Esophagus muscularis mucosa (tissue), 4 donors: ENCODE data around the gene LRRN2. TPM values are rescaled to one million over a fixed set of nuclear protein-coding genes. Genes with fewer than 3 reads are reported as not detected.

ENCODE experiments used
- DNase-seq: peaks from one replicate; pipeline ENCODE4 v3.0.0-alpha.2; 2017; ENCODE audit errors: extremely low spot score
- H3K27ac ChIP-seq, 4 donors: fragments of 200-600 bp; sonication (generic); replicated peaks in 1 of 4; 1 replicate in 3 of 4; 2 replicates in 1 of 4; pipeline ENCODE4 v1.5.1; 2016 to 2019; ENCODE audit warnings: mild to moderate bottlenecking in 1 of 4
- H3K27me3 ChIP-seq, 4 donors: fragments of 200-600 bp; sonication (generic); one replicate each; pipeline versions ENCODE4 v1.5.1 to v1.6.0; 2016 to 2019
- H3K36me3 ChIP-seq, 4 donors: fragments of 200-600 bp; sonication (generic); one replicate each; pipeline ENCODE4 v1.5.1; 2016 to 2019
- H3K4me1 ChIP-seq, 4 donors: fragments of 200-600 bp; sonication (generic); one replicate each; pipeline ENCODE4 v1.5.1; 2016 to 2019
- H3K4me3 ChIP-seq, 4 donors: fragments of 200-600 bp; sonication (generic); 1 replicate in 2 of 4; 2 replicates in 2 of 4; pipeline ENCODE4 v1.5.1; 2016 to 2019; ENCODE audit warnings: mild to moderate bottlenecking in 4 of 4, moderate library complexity in 1 of 4
- H3K9me3 ChIP-seq, 4 donors: fragments of 200-600 bp; sonication (generic); 1 replicate in 3 of 4; 2 replicates in 1 of 4; pipeline ENCODE4 v1.5.1; 2016 to 2019
- CTCF ChIP-seq, 3 experiments: fragments of 200-600 bp in 2 of 3; fragments of 450-650 bp in 1 of 3; sonication (generic) in 2 of 3; IDR thresholded peaks; one replicate each; pipeline ENCODE4 v1.5.1; 2017 to 2019; ENCODE audit warnings: antibody characterized with exemption in 3 of 3, mild to moderate bottlenecking in 2 of 3, moderate library complexity in 1 of 3
- EP300 ChIP-seq: sonication (generic); formaldehyde crosslinking; IDR thresholded peaks from one replicate; pipeline ENCODE4 v1.6.1; 2017; ENCODE audit warnings: antibody characterized with exemption
- POLR2A ChIP-seq: fragments of 450-650 bp; IDR thresholded peaks from one replicate; pipeline ENCODE4 v1.6.1; 2017; ENCODE audit warnings: antibody characterized with exemption, moderate library complexity, mild to moderate bottlenecking, low read depth
- POLR2AphosphoS5 ChIP-seq, 2 donors: sonication (generic); formaldehyde crosslinking; IDR thresholded peaks; one replicate each; pipeline ENCODE4 v1.6.1; 2017; ENCODE audit warnings: antibody characterized with exemption in 2 of 2
- WGBS: methylation state at CpG from one replicate; pipeline ENCODE4 v1.1.5; 2018; 5-methylcytosine and 5-hydroxymethylcytosine counted together
- intact Hi-C: fragments of 100-400 bp; cut with DNase I; formaldehyde crosslinking; loops from one replicate; pipeline ENCODE4 v1.15.1; 2023
- total RNA-seq, 4 donors: library from RNA; depleted of rRNA; stranded (reverse); fragments of >200 nt; gene quantifications; one replicate each; pipeline versions ENCODE4 v1.1.0 to v1.2.1, GENCODE V29; 2016

Gene LRRN2
- total RNA-seq, 4 donors from 2014 or later = 3.6 to 15.2 (median 5.0) TPM

- Histone ChIP-seq H3K36me3 (no peaks in the 10 kb centered on the region), H3K4me3 (no peak overlapping the region), H3K4me1 (peaks cover 0 to 38% (median 22%) of the 10 kb centered on the region in 4 donors), H3K9me3 (no peaks in the 10 kb centered on the region), H3K27ac (peak overlapping the region in 1 of 4 donors; percentile 17), H3K27me3 (no peaks in the 10 kb centered on the region)
- no peak for DNase-seq
- 47% methylated on average over 7 of the region's 7 CpGs for WGBS
- TF ChIP-seq EP300 (no peak), CTCF (IDR thresholded peaks at IDR 0.05) (no peak), POLR2A (no peak), POLR2AphosphoS5 (IDR thresholded peaks at IDR 0.05) (no peak)
- intact Hi-C loops = no loop called here
Measured at GRCh38 chr1:204650911-204651570, 34.5 kb downstream of the LRRN2 start.

DNA sequence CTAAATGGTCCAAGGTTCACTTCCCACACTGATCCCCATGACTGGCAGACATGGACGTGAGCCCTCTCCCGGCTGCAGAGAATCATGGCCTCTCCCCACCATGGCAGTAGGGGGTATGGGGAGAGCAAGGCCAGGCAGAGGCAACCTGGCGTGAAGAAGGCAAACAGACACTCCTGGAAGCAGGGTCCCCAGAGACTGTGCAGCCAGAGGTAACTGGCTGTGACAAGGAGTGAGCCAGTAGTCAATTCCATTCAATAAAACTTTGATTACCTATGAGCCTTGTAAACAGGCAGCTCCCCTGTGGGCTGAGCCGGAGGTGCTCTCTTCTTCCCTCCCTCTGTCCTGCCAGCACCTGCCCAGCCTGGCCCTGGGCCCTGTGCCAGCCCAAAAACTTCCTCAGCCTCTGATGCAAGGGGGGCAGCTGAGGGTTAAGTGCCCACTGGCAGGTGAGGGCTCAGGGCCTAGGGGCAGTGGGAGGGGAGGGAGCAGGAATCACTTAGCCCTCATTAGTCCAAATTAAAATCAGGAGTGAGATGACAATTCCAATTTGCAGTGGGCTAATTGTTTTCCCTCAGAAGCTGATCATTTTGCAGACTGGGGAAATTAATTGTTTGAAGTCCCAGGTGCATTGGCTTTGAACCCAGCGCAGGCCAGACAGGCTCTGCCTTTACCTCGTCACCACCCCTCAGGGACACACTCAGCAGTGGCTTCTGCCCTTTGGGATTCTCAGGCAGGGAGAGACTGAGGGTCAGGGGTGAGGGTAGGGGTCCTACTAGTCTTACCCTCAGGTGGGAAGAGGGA, 35.6 kb downstream of the LRRN2 start:
- 89% methylated on average over 5 of the region's 6 CpGs for WGBS
- intact Hi-C loops = no loop called here
- no peaks in the 10 kb centered on the region for H3K27me3 ChIP-seq
- no peak overlapping the region for H3K4me3 ChIP-seq
- TF ChIP-seq CTCF (IDR thresholded peaks at IDR 0.05) (no peak), POLR2AphosphoS5 (IDR thresholded peaks at IDR 0.05) (no peak), POLR2A (no peak), EP300 (no peak)
- H3K36me3 ChIP-seq = no peaks in the 10 kb centered on the region
- DNase-seq = no peak
- H3K27ac ChIP-seq = no peak overlapping the region
- H3K9me3 ChIP-seq = no peaks in the 10 kb centered on the region
- H3K4me1 ChIP-seq = peaks cover 0 to 38% (median 22%) of the 10 kb centered on the region in 4 donors

GRCh38 chr1:204648576-204648975, 37.0 kb downstream of the LRRN2 start:
- WGBS = 90% methylated on average over 2 of the region's 4 CpGs
- Histone ChIP-seq H3K27ac (no peak overlapping the region), H3K4me3 (no peak overlapping the region), H3K27me3 (no peaks in the 10 kb centered on the region), H3K36me3 (no peaks in the 10 kb centered on the region), H3K9me3 (no peaks in the 10 kb centered on the region), H3K4me1 (peaks cover 0 to 38% (median 22%) of the 10 kb centered on the region in 4 donors)
- intact Hi-C loops = no loop called here
- DNase-seq = no peak
- no peak for TF ChIP-seq POLR2A

- Histone ChIP-seq H3K27me3 (no peaks in the 10 kb centered on the region), H3K27ac (no peak overlapping the region), H3K9me3 (no peaks in the 10 kb centered on the region), H3K4me3 (no peak overlapping the region), H3K36me3 (no peaks in the 10 kb centered on the region), H3K4me1 (peaks cover 0 to 39% (median 22%) of the 10 kb centered on the region in 4 donors)
- intact Hi-C loops = no loop called here
- TF ChIP-seq POLR2A (no peak), CTCF (IDR thresholded peaks at IDR 0.05) (no peak), POLR2AphosphoS5 (IDR thresholded peaks at IDR 0.05) (no peak), EP300 (no peak)
- no peak for DNase-seq
Measured at GRCh38 chr1:204647805-204648153, 37.8 kb downstream of the LRRN2 start.

DNA sequence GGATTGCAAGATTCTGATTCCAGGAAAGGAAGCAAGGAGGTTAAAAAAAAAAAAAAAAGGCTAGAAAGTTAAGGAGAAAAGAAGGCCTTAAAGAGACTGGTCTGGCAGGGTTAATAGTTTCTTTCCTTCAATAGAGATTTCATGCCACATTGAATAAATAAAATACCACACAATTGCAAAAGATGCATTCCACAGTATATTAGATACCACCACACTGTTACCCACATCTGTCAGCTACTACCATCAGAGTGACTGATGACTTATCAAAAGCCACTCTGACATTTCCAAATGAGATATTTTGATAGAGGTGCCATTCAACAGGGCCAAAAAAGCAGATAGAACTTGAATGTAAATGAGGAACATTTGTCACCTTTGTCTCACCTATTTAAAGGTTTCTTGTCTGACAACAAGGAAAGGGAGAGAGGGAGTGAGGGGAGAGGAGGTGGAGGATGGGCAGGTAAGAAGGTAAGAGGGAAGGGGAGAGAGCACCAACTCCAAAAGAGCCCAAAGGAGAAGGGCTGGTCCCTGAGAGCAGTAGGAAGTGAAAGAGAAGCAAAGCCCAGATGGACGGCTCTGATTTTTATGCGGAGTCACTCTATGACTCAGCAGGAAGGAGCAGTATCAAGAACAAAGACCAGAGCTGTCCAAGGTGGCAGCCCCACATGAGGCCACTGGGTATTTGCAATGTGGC, 38.3 kb downstream of the LRRN2 start:
- TF ChIP-seq POLR2AphosphoS5 (IDR thresholded peaks at IDR 0.05) (no peak), EP300 (no peak), POLR2A (no peak), CTCF (IDR thresholded peaks at IDR 0.05) (no peak)
- no peak for DNase-seq
- H3K36me3 ChIP-seq = no peaks in the 10 kb centered on the region
- intact Hi-C loops = no loop called here
- H3K4me3 ChIP-seq = no peak overlapping the region
- H3K27me3 ChIP-seq = no peaks in the 10 kb centered on the region
- WGBS = 47% methylated on average over 2 of the region's 2 CpGs
- no peak overlapping the region for H3K27ac ChIP-seq
- H3K9me3 ChIP-seq = no peaks in the 10 kb centered on the region
- H3K4me1 ChIP-seq = peaks cover 0 to 43% (median 22%) of the 10 kb centered on the region in 4 donors
